ENCODE measurements around the gene CIB1. TPM values are rescaled to one million over a fixed set of nuclear protein-coding genes. Genes with fewer than 3 reads are reported as not detected.

CIB1 gene
- total RNA-seq, 1 experiment from 2014 or later: 25.8 TPM

- no peak for DNase-seq (ENCODE audit: low read depth)
Observed at GRCh38 chr15:90241343-90242192, 7.8 kb upstream of the CIB1 start.

DNA sequence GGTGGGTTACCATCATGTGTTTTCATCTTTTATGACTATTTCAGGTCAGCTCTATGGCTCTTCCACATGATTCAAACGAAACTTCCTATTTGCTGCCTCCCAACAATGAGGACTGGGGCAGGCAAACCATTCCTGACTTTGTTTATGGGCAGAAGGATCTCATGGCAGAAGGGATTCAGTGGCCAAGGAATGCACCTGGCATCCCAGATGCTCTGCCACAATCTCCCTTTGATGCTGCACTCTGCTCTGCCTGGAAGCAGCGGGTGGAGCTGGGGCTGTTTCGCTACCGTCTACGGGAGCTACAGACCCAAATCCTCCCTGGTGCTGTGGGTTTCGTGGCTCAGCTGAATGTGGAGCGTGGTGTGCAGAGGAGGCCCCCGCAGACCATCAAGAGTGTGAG, 7.1 kb upstream of the CIB1 start:
- no peak for DNase-seq (ENCODE audit: low read depth)

GRCh38 chr15:90239371-90239770, 5.6 kb upstream of the CIB1 start:
- DNase-seq (ENCODE audit: low read depth): peak; percentile 8

GRCh38 chr15:90234096-90234988, 601 bp upstream of the CIB1 start, which contains the start of gene GDPGP1:
GDPGP1 (plus strand) TSS chr15:90234209; CDS start chr15:90240909, 6,700 bp downstream.
- DNase-seq (ENCODE audit: low read depth): no peak

- DNase-seq (ENCODE audit: low read depth): no peak
Observed at GRCh38 chr15:90232941-90233386, 777 bp downstream of the CIB1 start.

GRCh38 chr15:90232196-90232595, 1.5 kb downstream of the CIB1 start:
- peak; percentile 9 for DNase-seq (ENCODE audit: low read depth)

- no peak for DNase-seq (ENCODE audit: low read depth)
Observed at GRCh38 chr15:90231028-90232017, 2.4 kb downstream of the CIB1 start.

DNA sequence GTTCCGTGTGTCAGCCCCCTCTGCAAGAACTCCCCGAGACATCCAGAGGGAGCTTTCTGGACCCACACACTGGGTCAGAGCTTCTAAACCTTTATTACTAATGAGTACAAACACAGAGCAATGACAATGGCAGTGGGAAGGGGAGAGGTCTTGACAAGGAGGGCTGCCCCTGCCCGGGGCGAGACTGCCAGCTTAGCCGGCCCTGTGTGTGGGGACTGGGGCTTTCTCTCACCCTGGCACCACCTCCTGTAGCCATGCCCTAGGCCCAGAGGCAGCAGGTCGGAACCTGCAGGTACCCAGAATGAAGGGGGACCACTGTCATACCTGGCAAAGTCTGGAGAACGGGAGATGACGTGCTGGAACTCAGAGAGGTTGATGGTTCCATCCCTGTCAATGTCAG, 3.1 kb downstream of the CIB1 start:
- DNase-seq (ENCODE audit: low read depth): no peak

GRCh38 chr15:90230071-90230494, 3.7 kb downstream of the CIB1 start:
- no peak for DNase-seq (ENCODE audit: low read depth)

DNA sequence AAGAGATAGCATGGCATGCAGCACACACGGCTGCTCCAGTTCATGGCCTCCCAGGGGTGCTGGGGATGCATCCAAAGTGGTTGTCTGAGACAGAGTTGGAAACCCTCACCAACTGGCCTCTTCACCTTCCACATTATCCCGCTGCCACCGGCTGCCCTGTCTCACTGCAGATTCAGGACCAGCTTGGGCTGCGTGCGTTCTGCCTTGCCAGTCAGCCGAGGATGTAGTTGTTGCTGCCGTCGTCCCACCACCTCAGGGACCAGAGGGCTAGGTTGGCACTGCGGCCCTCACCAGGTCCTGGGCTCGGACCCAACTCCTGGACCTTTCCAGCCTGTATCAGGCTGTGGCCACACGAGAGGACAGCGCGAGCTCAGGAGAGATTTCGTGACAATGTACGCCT, 4.8 kb downstream of the CIB1 start:
- no peak for DNase-seq (ENCODE audit: low read depth)

DNA sequence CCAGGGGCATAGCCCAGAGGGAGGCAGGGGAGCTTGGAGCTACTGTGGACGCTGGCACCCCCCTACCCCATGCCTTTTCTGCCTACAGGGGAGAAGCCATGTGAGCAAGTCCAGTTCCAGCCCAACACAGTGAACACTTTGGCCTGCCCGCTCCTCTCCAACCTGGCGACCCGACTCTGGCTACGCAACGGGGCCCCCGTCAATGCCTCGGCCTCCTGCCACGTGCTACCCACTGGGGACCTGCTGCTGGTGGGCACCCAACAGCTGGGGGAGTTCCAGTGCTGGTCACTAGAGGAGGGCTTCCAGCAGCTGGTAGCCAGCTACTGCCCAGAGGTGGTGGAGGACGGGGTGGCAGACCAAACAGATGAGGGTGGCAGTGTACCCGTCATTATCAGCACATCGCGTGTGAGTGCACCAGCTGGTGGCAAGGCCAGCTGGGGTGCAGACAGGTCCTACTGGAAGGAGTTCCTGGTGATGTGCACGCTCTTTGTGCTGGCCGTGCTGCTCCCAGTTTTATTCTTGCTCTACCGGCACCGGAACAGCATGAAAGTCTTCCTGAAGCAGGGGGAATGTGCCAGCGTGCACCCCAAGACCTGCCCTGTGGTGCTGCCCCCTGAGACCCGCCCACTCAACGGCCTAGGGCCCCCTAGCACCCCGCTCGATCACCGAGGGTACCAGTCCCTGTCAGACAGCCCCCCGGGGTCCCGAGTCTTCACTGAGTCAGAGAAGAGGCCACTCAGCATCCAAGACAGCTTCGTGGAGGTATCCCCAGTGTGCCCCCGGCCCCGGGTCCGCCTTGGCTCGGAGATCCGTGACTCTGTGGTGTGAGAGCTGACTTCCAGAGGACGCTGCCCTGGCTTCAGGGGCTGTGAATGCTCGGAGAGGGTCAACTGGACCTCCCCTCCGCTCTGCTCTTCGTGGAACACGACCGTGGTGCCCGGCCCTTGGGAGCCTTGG, 5.6 kb downstream of the CIB1 start:
- no peak for DNase-seq (ENCODE audit: low read depth)

- DNase-seq (ENCODE audit: low read depth): no peak
Observed at GRCh38 chr15:90227336-90227735, 6.4 kb downstream of the CIB1 start.

DNA sequence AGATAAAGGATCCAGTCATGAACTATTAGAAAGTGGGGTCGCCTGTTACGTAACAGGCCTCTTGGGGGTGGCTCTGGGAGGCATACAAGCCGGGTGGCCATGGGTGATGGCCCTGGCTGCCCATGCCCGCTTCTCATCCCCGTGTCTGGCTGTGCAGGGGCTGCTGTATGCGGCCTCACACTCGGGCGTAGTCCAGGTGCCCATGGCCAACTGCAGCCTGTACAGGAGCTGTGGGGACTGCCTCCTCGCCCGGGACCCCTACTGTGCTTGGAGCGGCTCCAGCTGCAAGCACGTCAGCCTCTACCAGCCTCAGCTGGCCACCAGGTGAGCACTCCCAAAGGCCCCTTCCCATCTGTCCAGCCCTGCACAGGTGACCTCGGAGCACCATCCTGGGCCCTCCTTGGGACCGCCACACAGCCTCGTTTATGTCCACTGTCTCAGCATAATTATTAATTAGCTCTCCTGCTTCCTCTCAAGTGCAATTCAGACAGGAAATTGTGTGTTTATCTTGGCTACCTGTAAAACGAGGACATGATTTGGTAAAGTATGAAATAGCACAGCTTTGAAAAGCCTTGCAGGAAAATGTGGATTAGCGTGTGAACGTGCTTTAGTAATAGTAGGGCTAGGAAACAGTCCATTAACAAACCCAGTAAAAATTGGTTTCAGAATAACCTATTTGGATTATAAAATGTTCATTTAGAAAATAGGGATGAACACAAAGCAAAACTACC, 8.1 kb downstream of the CIB1 start:
- DNase-seq (ENCODE audit: low read depth): no peak

DNA sequence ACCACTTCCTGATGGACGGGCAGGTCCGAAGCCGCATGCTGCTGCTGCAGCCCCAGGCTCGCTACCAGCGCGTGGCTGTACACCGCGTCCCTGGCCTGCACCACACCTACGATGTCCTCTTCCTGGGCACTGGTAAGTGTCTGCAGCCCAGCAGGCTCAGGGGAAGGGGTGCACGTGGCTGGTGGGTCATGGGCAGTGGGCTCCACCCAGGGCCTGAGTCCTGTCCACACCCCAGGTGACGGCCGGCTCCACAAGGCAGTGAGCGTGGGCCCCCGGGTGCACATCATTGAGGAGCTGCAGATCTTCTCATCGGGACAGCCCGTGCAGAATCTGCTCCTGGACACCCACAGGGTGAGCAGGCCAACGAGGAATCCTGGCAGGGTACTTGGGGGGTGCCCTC, 8.7 kb downstream of the CIB1 start:
- no peak for DNase-seq (ENCODE audit: low read depth)

DNA sequence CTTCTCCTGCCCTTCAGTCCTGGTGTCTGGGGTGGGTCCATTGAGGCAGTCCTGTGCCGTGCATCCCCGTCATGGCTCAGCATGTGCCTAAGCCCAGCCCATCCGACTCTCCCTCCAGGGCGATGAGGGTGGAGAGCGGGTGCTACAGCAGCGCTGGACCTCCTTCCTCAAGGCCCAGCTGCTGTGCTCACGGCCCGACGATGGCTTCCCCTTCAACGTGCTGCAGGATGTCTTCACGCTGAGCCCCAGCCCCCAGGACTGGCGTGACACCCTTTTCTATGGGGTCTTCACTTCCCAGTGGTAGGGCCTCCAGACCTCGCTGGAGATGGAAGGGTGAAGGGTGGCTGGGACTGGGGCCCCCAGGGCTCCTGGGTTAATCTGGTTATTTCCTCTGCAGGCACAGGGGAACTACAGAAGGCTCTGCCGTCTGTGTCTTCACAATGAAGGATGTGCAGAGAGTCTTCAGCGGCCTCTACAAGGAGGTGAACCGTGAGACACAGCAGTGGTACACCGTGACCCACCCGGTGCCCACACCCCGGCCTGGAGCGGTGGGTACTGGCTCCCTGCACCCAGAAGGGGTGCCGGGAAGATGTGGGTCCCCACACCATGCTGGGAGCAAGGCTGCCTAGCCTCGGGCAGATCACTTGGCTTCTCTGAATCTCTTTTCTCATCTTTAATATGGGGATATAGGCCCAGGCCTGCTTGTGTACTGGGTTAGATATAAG, 10.1 kb downstream of the CIB1 start:
- no peak for DNase-seq (ENCODE audit: low read depth)

DNA sequence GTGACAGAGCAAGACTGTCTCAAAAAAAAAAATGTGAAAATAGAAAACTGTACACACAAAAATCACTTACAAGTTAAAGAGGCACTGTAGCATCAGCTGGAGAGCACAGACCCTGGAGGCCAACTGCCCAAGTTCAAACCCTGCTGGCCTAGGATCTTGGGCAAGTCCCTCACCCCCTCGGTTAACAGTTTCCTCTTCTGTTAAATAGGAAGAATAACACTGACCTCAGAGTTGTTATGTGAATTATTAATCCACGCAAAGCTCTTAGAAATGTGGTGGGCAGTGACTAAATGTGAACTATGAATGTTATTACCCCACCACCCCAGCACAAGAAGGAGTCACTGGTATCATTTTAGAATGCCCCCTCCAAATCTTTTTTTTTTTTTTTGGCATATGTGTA, 11.2 kb downstream of the CIB1 start:
- no peak for DNase-seq (ENCODE audit: low read depth)

DNA sequence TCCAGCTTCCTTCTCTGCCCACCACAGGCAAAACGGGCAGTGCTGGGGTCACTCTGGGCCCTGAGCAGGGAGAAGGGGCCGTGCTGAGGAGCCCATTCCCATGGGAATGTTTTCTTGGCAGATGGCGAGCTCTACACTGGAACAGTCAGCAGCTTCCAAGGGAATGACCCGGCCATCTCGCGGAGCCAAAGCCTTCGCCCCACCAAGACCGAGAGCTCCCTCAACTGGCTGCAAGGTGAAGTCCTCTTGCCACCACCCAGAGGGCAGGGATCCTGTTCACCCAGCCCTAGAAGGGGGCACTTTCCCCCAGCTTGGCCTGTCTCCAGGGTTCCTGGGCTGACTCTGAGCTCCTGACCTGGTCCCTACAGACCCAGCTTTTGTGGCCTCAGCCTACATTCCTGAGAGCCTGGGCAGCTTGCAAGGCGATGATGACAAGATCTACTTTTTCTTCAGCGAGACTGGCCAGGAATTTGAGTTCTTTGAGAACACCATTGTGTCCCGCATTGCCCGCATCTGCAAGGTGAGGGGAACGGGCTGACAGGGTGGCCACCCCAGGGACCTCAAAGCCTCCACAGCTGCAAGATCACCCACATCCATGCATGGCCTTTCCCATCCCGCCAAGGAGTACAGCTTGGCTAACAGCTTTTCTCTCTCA, 12.4 kb downstream of the CIB1 start:
- peak; percentile 81 for DNase-seq (ENCODE audit: low read depth)

All from LHCN-M2 (cell line).